GM21526 (cell line): ENCODE data around the gene SLC7A6.

ENCODE experiments used
- ATAC-seq: cut with Tn5 transposase; IDR thresholded peaks from one replicate; pipeline ENCODE4 v1.9.1; 2021; ENCODE audit warnings: moderate library complexity; ENCODE audit not compliant: unreplicated experiment, low FRiP score

Gene SLC7A6

GRCh38 chr16:68338326-68339119, 74.2 kb downstream of the SLC7A6 start:
- no peak for ATAC-seq

GRCh38 chr16:68339214-68339613, 74.9 kb downstream of the SLC7A6 start:
- ATAC-seq, result no peak

GRCh38 chr16:68342620-68343019, 78.3 kb downstream of the SLC7A6 start:
- ATAC-seq, result no peak

GRCh38 chr16:68343137-68343536, 78.8 kb downstream of the SLC7A6 start:
- ATAC-seq, result no peak

- no peak for ATAC-seq
Measured at GRCh38 chr16:68344252-68344651, 79.9 kb downstream of the SLC7A6 start.

GRCh38 chr16:68345351-68345810, 81.1 kb downstream of the SLC7A6 start:
- ATAC-seq, result no peak

- ATAC-seq, result no peak
Measured at GRCh38 chr16:68345958-68346635, 81.8 kb downstream of the SLC7A6 start.

- ATAC-seq, result no peak
Measured at GRCh38 chr16:68346892-68347480, 82.7 kb downstream of the SLC7A6 start.

GRCh38 chr16:68347605-68348004, 83.3 kb downstream of the SLC7A6 start:
- no peak for ATAC-seq

GRCh38 chr16:68348639-68349445, 84.5 kb downstream of the SLC7A6 start:
- no peak for ATAC-seq

GRCh38 chr16:68349838-68350410, 85.6 kb downstream of the SLC7A6 start:
- no peak for ATAC-seq

- ATAC-seq, result no peak
Measured at GRCh38 chr16:68350813-68351350, 86.6 kb downstream of the SLC7A6 start.
